Breast epithelium (tissue), 4 donors: ENCODE data around the gene AKIRIN2. TPM values are rescaled to one million over a fixed set of nuclear protein-coding genes. Genes with fewer than 3 reads are reported as not detected.
A peak's percentile ranks its signal among the peaks of the same experiment; 100 is the strongest.

Experiments
- DNase-seq, 2 donors: peaks; one replicate each; pipeline ENCODE4 v3.0.0-alpha.2; 2019; ENCODE audit warnings: low spot score in 2 of 2
- H3K27ac ChIP-seq, 2 donors: fragments of 200-600 bp; sonication (generic) in 1 of 2; one replicate each; pipeline ENCODE4 v1.5.1; 2016 to 2019; ENCODE audit warnings: mild to moderate bottlenecking in 1 of 2
- H3K27me3 ChIP-seq, 2 donors: fragments of 200-600 bp; sonication (generic) in 1 of 2; one replicate each; pipeline versions ENCODE4 v1.5.1 to v1.6.0; 2017 to 2019; ENCODE audit warnings: control low read depth in 1 of 2, mild to moderate bottlenecking in 1 of 2
- H3K36me3 ChIP-seq: fragments of 200-600 bp; one replicate; pipeline ENCODE4 v1.5.1; 2019
- H3K4me1 ChIP-seq, 2 donors: fragments of 200-600 bp; sonication (generic); one replicate each; pipeline ENCODE4 v1.5.1; 2016 to 2019; ENCODE audit warnings: control low read depth in 1 of 2
- H3K4me3 ChIP-seq, 3 donors: fragments of 200-600 bp; sonication (generic); 1 replicate in 2 of 3; 2 replicates in 1 of 3; pipeline ENCODE4 v1.5.1; 2016 to 2019; ENCODE audit warnings: mild to moderate bottlenecking in 3 of 3, moderate library complexity in 2 of 3
- H3K9me3 ChIP-seq, 2 donors: fragments of 200-600 bp; sonication (generic) in 1 of 2; one replicate each; pipeline ENCODE4 v1.5.1; 2016 to 2019; ENCODE audit warnings: control low read depth in 1 of 2
- POLR2A ChIP-seq: fragments of 450-650 bp; IDR thresholded peaks from one replicate; pipeline ENCODE4 v1.6.1; 2016; ENCODE audit warnings: antibody characterized with exemption, mild to moderate bottlenecking, moderate library complexity
- POLR2AphosphoS5 ChIP-seq, 3 donors: sonication (generic); formaldehyde crosslinking; IDR thresholded peaks; one replicate each; pipeline ENCODE4 v1.6.1; 2017; ENCODE audit warnings: antibody characterized with exemption in 3 of 3
- intact Hi-C: fragments of 100-400 bp; cut with DNase I; formaldehyde crosslinking; loops from one replicate; pipeline ENCODE4 v1.15.1; 2023; ENCODE audit warnings: low total_unique reads
- total RNA-seq, 3 donors: library from RNA; depleted of rRNA; stranded (reverse); fragments of >200 nt; gene quantifications; one replicate each; pipeline ENCODE4 v1.1.0, GENCODE V29; 2016
- TF ChIP-seq, protein P1 (sequence below), 3 donors: fragments of 450-650 bp; IDR thresholded peaks; one replicate each; pipeline ENCODE4 v1.5.1; 2016 to 2017; ENCODE audit warnings: antibody characterized with exemption in 3 of 3, mild to moderate bottlenecking in 3 of 3, moderate library complexity in 3 of 3

The AKIRIN2 gene
- total RNA-seq, 3 donors from 2014 or later, result 18.4 to 30.6 (median 22.8) TPM

DNA sequence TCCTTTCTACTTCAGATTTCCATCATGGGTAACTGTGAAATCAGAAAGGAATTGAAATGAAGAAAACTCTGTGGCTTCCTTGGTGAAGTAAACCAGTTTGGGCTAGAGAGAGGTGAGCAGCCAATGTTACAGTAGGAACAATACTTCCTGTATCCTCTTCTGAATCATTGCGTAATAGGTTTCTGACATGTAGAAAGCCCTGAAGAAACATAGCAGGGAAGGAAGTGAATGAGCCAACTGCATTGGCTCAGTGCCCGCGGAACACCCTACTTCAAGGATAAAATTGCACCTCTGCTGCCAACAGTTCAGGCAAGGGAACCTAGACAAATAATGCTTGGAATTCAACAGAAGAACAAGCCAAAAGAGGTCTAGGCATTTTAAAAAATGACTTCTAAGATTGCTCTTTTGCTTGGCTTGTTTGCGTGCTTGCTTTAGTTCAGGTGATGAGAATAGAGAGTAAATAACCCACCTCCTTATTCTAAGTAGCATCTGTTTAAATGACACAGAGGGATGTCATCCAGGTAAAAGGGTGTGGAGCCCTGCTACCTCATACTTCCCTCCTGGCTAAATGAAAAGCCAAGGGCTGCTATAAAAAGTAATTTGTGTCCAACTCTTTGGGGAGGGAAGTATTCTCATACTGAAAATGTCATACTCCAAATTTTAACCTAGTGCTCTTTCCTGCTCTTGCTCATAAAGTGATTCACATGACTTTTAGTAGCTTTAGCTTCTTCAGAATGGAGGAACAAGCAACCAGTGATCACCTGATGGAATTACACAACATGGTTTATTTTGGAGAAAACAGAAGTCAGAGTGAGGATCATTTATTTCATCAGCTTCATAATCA, 30.0 kb upstream of the AKIRIN2 start:
- Histone ChIP-seq H3K9me3 (no peaks in the 10 kb centered on the region), H3K4me1 (no peaks in the 10 kb centered on the region), H3K27ac (peak overlapping the region; percentile 79 to 85), H3K4me3 (no peak overlapping the region), H3K27me3 (no peaks in the 10 kb centered on the region), H3K36me3 (no peaks in the 10 kb centered on the region)
- DNase-seq, result peak; percentile 93 to 97
- TF ChIP-seq, protein P1, sequence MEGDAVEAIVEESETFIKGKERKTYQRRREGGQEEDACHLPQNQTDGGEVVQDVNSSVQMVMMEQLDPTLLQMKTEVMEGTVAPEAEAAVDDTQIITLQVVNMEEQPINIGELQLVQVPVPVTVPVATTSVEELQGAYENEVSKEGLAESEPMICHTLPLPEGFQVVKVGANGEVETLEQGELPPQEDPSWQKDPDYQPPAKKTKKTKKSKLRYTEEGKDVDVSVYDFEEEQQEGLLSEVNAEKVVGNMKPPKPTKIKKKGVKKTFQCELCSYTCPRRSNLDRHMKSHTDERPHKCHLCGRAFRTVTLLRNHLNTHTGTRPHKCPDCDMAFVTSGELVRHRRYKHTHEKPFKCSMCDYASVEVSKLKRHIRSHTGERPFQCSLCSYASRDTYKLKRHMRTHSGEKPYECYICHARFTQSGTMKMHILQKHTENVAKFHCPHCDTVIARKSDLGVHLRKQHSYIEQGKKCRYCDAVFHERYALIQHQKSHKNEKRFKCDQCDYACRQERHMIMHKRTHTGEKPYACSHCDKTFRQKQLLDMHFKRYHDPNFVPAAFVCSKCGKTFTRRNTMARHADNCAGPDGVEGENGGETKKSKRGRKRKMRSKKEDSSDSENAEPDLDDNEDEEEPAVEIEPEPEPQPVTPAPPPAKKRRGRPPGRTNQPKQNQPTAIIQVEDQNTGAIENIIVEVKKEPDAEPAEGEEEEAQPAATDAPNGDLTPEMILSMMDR (IDR thresholded peaks at IDR 0.05), result no peak
- TF ChIP-seq POLR2AphosphoS5 (IDR thresholded peaks at IDR 0.05) (peak; percentile 66 to 93 (median 88)), POLR2A (no peak)
- intact Hi-C loops, result no loop called here

DNA sequence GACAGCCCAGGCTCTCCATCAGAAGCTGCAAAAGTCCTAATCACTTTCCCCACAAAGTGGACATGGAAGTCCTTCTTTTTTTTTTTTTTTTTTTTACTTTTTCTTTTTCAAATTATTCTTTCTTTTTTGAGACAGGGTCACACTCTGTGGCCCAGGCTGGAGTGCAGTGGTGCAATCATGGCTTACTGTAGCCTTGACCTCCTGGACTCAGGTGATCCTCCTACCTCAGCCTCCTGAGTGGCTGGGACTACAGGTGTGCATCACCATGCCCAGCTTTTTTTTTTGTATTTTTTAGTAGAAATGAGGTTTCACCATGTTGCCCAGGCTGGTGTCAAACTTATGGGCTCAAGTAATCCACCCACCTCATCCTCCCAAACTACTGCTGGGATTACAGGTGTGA, 29.0 kb upstream of the AKIRIN2 start:
- DNase-seq, result no peak
- intact Hi-C loops, result no loop called here
- no peak overlapping the region for H3K4me3 ChIP-seq
- no peaks in the 10 kb centered on the region for H3K9me3 ChIP-seq
- H3K4me1 ChIP-seq, result no peaks in the 10 kb centered on the region
- H3K36me3 ChIP-seq, result no peaks in the 10 kb centered on the region
- no peaks in the 10 kb centered on the region for H3K27me3 ChIP-seq
- peak overlapping the region in 1 of 2 donors; percentile 85 for H3K27ac ChIP-seq
- TF ChIP-seq POLR2A, result no peak
- no peak for TF ChIP-seq POLR2AphosphoS5 (IDR thresholded peaks at IDR 0.05)
- TF ChIP-seq, protein P1 (IDR thresholded peaks at IDR 0.05), result no peak

DNA sequence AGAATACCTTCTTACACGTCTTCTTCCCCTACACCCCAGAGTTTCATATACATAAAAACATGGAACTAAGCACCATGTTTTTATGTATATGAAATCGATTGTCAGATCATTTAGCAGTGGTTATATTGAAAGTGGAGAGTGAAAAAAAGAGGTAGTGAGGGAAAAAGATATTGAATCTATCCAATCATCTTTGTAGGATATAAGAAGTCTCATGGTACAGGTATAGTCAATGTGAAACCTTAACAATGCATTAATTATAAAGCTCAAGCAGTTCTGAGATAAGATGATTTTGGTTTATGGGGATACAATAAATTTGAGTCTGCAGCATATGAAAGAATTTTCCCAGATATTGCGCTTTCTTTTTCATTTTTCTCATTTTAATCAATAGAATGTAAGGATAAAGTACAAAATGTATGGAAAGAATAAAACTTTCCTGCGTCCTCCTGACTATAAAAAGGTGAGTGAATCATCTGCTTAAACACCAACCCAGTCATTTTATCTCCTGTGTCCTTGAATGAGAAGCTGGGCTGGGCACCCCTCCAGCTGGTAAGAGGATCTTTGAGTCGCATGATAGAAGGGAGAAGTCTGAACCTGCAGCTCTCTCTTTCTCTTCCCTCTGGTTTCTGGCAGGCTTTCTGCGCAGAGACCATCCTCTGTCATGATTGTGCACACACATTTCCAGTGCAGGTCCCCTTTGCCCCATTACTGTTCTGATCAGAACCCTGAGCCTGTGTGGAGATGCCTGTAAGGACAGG, 28.1 kb upstream of the AKIRIN2 start:
- Histone ChIP-seq H3K9me3 (no peaks in the 10 kb centered on the region), H3K27ac (no peak overlapping the region), H3K4me3 (no peak overlapping the region), H3K27me3 (no peaks in the 10 kb centered on the region), H3K4me1 (no peaks in the 10 kb centered on the region), H3K36me3 (no peaks in the 10 kb centered on the region)
- no peak for DNase-seq
- no peak for TF ChIP-seq POLR2AphosphoS5 (IDR thresholded peaks at IDR 0.05)
- intact Hi-C loops, result no loop called here

DNA sequence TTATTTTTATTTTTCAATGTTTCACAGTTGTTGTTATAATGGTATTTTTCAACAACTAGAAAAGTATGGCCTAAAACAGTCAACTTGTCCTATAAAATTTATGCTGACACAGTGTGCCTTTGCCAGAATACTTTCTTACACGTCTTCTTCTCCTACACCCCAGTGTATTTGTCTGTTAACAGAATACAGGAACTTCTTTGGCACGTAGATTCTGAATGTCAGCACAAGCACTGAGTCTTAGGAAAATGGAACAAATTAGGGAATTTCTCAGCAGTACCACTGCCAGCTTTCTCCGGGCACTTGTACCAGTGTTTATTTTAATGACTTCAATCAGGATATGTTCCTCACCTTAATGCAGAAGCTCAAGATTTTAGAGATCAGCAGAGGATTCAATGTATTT, 26.7 kb upstream of the AKIRIN2 start:
- TF ChIP-seq POLR2A (no peak), POLR2AphosphoS5 (IDR thresholded peaks at IDR 0.05) (no peak)
- TF ChIP-seq, protein P1 (IDR thresholded peaks at IDR 0.05), result no peak
- DNase-seq, result no peak
- intact Hi-C loops, result no loop called here
- Histone ChIP-seq H3K36me3 (no peaks in the 10 kb centered on the region), H3K4me3 (no peak overlapping the region), H3K9me3 (no peaks in the 10 kb centered on the region), H3K4me1 (no peaks in the 10 kb centered on the region), H3K27ac (no peak overlapping the region), H3K27me3 (no peaks in the 10 kb centered on the region)

DNA sequence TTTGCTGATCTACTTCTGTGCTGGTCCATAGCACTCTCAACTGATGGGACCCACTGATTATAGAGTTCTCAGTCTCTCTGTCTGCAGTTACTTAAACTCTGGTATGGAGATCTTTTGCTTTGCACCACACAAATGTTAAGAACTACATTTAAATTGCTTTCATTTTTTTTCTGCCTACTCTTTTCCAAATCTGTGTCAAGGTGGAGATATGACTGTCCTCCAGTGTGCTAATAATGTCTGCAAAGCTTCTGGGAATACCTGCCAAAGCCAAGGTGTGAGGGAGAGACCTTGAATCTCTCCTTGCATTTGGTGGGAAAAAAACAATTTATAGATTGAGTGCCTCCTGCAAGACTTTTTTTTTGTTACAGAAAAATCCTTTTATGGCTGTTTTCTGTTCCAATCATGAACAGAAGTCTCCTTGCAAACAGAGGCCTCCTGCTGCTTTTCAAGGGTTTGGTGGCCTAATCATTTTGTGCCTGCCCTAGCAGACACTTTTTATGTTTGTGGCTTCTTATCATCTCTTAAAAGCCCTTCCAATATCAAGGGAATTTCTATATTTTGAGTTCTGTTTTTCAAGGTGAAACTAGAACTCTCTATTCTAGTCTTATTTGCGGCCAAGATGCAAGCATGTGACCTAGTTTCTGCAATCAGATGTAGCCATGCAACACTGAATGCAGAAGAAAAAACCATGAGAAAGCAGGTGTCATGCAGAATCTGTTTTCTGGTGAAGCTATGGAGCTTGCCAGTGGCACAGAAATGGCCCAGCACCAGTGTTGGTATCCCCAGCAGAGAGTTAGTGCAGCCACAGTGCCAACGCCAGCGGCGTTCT, 23.2 kb upstream of the AKIRIN2 start:
- Histone ChIP-seq H3K4me1 (no peaks in the 10 kb centered on the region), H3K36me3 (no peaks in the 10 kb centered on the region), H3K27me3 (no peaks in the 10 kb centered on the region), H3K9me3 (no peaks in the 10 kb centered on the region), H3K27ac (no peak overlapping the region), H3K4me3 (no peak overlapping the region)
- intact Hi-C loops, result no loop called here
- TF ChIP-seq, protein P1 (IDR thresholded peaks at IDR 0.05), result no peak
- TF ChIP-seq POLR2AphosphoS5 (IDR thresholded peaks at IDR 0.05) (no peak), POLR2A (no peak)
- no peak for DNase-seq
